Stimulated activated CD4-positive, alpha-beta T cell treated with anti-CD3 and anti-CD28 coated beads, Interleukin-15, amount 100 ng/mL, for 48 hours (primary cell): ENCODE measurements around the gene PPP2R3C.
A peak's percentile ranks its signal among the peaks of the same experiment; 100 is the strongest.
"Not testable (repeated sequence)": the region's sequence is repeated elsewhere in the genome, so short reads cannot be mapped to it uniquely, and the experiment has no call there.

Experiments
- DNase-seq, 2 donors: peaks; one replicate each; pipeline ENCODE4 v3.0.0-alpha.2; 2020; ENCODE audit warnings: low read depth in 2 of 2

The PPP2R3C gene

GRCh38 chr14:35121887-35122695 lies at the start of gene PPP2R3C, which contains the start of gene PRORP:
PPP2R3C (minus strand) TSS chr14:35121990; CDS start chr14:35121959, 31 bp downstream.
PRORP (plus strand) TSS chr14:35122552; CDS start chr14:35123246, 694 bp downstream.
- DNase-seq: peak; percentile 84 to 85

- no peak for DNase-seq
Measured at GRCh38 chr14:35167496-35167895, 45.7 kb upstream of the PPP2R3C start.

GRCh38 chr14:35164849-35165248 lies 43.1 kb upstream of the PPP2R3C start:
- no peak for DNase-seq

GRCh38 chr14:35163384-35163783 lies 41.6 kb upstream of the PPP2R3C start:
- DNase-seq: no peak

GRCh38 chr14:35161231-35161630 lies 39.4 kb upstream of the PPP2R3C start:
- no peak for DNase-seq

GRCh38 chr14:35159742-35160409 lies 38.1 kb upstream of the PPP2R3C start:
- no peak for DNase-seq

- no peak for DNase-seq
Measured at GRCh38 chr14:35158951-35159653, 37.3 kb upstream of the PPP2R3C start.

- no peak for DNase-seq
Measured at GRCh38 chr14:35158491-35158890, 36.7 kb upstream of the PPP2R3C start.

- no peak for DNase-seq
Measured at GRCh38 chr14:35155962-35156361, 34.2 kb upstream of the PPP2R3C start.

GRCh38 chr14:35154016-35154415 lies 32.2 kb upstream of the PPP2R3C start:
- no peak for DNase-seq

- not testable (repeated sequence) for DNase-seq
Measured at GRCh38 chr14:35152531-35152930, 30.7 kb upstream of the PPP2R3C start.

GRCh38 chr14:35149239-35149638 lies 27.4 kb upstream of the PPP2R3C start:
- DNase-seq: no peak

GRCh38 chr14:35147711-35148110 lies 25.9 kb upstream of the PPP2R3C start:
- no peak for DNase-seq

- DNase-seq: no peak
Measured at GRCh38 chr14:35147186-35147585, 25.4 kb upstream of the PPP2R3C start.

- no peak for DNase-seq
Measured at GRCh38 chr14:35146711-35147149, 24.9 kb upstream of the PPP2R3C start.

- DNase-seq: no peak
Measured at GRCh38 chr14:35144029-35144428, 22.2 kb upstream of the PPP2R3C start.

- DNase-seq: no peak
Measured at GRCh38 chr14:35140718-35141581, 19.2 kb upstream of the PPP2R3C start.

GRCh38 chr14:35138585-35138984 lies 16.8 kb upstream of the PPP2R3C start:
- DNase-seq: no peak

GRCh38 chr14:35134329-35135123 lies 12.7 kb upstream of the PPP2R3C start:
- no peak for DNase-seq

GRCh38 chr14:35133542-35134328 lies 11.9 kb upstream of the PPP2R3C start:
- DNase-seq: no peak
